ENCODE measurements around the gene IMMP2L.

IMMP2L gene

DNA sequence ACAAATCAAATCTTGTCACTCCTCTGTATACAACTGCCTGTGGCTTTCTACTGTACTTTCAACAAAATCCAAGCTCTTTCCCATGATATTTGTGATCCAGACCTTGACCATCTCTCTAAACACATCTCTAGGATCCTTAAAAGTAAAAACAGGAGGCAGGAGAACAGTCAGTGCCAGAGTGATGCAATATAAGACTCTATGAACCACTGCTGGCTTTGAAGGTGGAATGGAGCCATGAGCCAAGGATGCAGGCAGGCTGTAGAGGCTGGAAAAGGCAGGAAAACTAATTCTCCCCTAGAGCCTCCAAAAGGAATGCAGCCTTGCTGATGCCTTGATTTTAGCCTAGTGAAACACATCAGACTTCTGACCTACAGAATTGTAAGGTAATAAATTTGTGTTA is 516.8 kb downstream of the IMMP2L start:
- no peak overlapping the region for H3K27ac Mint-ChIP-seq
- H3K4me3 Mint-ChIP-seq, result no peak overlapping the region
- DNase-seq, result no peak
- H3K4me1 Mint-ChIP-seq, result peaks cover 22% of the 10 kb centered on the region
- H3K27me3 Mint-ChIP-seq, result no peaks in the 10 kb centered on the region
- H3K9me3 Mint-ChIP-seq, result no peaks in the 10 kb centered on the region
- no peak for ATAC-seq

DNA sequence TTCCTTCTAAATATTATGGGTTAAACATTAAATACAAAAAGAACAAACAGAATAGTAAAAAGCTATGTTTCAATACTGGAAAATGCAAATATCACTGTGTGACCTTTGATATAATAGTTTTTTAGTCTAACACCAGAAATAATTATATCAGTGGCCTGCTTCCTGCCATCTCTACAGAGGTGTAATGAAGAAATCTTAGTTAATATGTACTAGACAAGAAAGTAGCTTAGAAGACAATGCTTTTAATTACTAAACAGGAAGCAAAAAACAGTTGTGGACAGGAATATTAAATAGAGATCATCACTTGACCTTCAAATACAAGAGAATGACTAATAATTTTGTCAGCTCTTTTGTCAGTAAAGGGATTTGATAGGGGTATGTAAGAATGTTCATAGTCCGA is 518.7 kb downstream of the IMMP2L start:
- H3K9me3 Mint-ChIP-seq, result no peaks in the 10 kb centered on the region
- no peak overlapping the region for H3K27ac Mint-ChIP-seq
- no peak for ATAC-seq
- H3K4me3 Mint-ChIP-seq, result no peak overlapping the region
- DNase-seq, result no peak
- H3K4me1 Mint-ChIP-seq, result peaks cover 24% of the 10 kb centered on the region
- no peaks in the 10 kb centered on the region for H3K27me3 Mint-ChIP-seq

DNA sequence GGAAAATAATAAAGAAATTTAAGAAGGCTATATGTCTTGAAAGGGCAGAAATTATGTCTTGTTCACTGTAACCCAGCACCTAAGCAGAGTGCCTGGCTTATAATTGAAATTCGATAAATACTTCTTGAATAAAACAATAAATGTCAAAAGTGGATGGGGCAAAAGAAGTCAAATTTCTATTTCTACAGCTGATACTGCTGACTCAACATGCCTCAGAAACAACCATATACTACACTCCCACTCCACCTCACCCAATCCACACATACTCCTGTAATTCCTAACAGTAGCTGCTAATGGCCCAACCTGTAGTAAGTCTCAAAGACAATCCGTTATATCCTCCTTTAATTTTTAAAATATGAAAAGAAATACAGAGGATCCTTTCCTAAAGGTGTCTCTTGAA is 519.5 kb downstream of the IMMP2L start:
- no peaks in the 10 kb centered on the region for H3K27me3 Mint-ChIP-seq
- peaks cover 25% of the 10 kb centered on the region for H3K4me1 Mint-ChIP-seq
- no peak overlapping the region for H3K27ac Mint-ChIP-seq
- H3K4me3 Mint-ChIP-seq, result no peak overlapping the region
- DNase-seq (no peak), ATAC-seq (no peak)
- H3K9me3 Mint-ChIP-seq, result no peaks in the 10 kb centered on the region

DNA sequence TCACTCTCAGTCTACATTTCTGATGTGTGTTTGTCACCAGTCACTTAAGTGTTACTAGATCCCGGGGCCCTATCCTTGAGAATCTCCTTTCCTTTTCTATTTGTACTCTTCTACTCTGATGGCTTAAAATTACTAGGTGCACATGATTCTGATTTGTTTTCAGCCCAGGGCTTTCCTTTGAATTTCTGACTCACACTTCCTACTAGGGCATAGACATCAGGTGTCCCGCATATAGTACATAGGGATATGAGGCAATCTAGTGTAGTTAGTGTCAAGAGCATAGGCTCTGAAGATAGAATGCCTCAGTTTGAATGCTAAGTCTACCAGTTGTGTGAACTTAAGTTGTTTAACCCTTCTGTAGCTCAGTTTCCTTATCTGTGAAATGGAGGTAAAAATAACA is 520.7 kb downstream of the IMMP2L start:
- ATAC-seq (peak; percentile 92), DNase-seq (no peak)
- Mint-ChIP-seq H3K27me3 (no peaks in the 10 kb centered on the region), H3K9me3 (no peaks in the 10 kb centered on the region), H3K4me3 (peak overlapping the region; percentile 22 to 71), H3K4me1 (peaks cover 33% of the 10 kb centered on the region), H3K27ac (peak overlapping the region; percentile 45 to 89)

DNA sequence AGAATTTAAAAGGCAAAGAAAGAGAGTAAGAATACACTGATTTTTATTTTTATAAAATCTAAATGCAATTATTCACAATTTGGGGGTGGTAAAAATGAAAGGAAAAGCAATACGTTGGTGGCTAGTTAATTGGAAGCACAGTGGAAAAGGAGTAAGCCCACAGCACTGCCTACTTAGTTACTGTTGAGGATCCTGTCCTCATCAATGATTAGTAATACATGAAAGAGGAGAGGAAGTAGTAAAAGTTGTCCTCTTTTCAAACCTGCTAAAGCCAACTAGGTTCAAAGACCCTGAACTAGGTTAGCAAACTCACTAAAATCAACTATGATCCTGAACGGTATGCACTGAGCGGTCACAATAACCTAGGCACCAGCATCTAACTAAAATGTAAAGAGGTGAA is 524.1 kb downstream of the IMMP2L start:
- H3K9me3 Mint-ChIP-seq, result no peaks in the 10 kb centered on the region
- DNase-seq (no peak), ATAC-seq (no peak)
- H3K4me3 Mint-ChIP-seq, result no peak overlapping the region
- H3K4me1 Mint-ChIP-seq, result peaks cover 27% of the 10 kb centered on the region
- H3K27ac Mint-ChIP-seq, result no peak overlapping the region
- H3K27me3 Mint-ChIP-seq, result no peaks in the 10 kb centered on the region

DNA sequence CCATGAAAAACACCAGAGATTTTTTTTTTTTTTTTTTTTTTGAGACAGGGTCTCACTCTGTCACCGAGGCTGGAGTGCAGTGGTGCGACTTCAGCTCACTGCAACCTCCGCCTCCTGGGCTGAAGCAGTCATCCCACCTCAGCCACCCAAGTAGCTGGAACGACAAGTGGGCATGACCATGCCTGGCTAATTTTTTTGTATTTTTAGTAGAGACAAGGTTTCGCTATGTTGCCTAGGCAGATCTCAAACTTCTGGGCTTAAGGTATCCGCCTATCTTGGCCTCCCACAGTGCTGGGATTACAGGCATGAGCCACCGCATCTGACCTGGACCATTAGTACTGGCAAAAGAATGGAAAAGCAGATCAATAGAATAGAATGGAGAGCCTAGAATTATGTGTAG is 530.4 kb downstream of the IMMP2L start:
- ATAC-seq (no peak), DNase-seq (no peak)
- no peaks in the 10 kb centered on the region for H3K9me3 Mint-ChIP-seq
- H3K27me3 Mint-ChIP-seq, result no peaks in the 10 kb centered on the region
- H3K4me1 Mint-ChIP-seq, result peaks cover 46% of the 10 kb centered on the region
- H3K27ac Mint-ChIP-seq, result no peak overlapping the region
- H3K4me3 Mint-ChIP-seq, result no peak overlapping the region

DNA sequence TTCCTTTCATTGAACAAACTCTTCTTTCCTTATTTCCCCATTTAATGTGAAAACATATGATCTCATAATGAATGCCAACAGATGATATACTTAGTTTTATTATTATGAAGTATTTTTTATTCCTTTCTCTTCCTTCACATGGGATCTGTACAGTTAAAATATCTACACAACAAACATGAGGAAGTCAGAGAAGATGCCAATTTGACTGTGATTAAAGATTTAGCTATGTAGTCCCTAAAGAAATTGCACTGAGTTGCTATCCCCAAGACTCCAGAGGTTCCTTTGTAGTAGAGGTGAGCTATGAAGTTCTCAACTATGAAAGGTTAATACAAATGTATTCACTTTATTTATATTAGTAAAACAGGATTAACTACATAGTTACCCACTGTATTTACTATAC is 532.0 kb downstream of the IMMP2L start:
- Mint-ChIP-seq H3K27me3 (no peaks in the 10 kb centered on the region), H3K4me3 (peak overlapping the region; percentile 56 to 83), H3K9me3 (no peaks in the 10 kb centered on the region), H3K4me1 (peaks cover 61% of the 10 kb centered on the region), H3K27ac (peak overlapping the region; percentile 97 to 99)
- DNase-seq (no peak), ATAC-seq (no peak)

DNA sequence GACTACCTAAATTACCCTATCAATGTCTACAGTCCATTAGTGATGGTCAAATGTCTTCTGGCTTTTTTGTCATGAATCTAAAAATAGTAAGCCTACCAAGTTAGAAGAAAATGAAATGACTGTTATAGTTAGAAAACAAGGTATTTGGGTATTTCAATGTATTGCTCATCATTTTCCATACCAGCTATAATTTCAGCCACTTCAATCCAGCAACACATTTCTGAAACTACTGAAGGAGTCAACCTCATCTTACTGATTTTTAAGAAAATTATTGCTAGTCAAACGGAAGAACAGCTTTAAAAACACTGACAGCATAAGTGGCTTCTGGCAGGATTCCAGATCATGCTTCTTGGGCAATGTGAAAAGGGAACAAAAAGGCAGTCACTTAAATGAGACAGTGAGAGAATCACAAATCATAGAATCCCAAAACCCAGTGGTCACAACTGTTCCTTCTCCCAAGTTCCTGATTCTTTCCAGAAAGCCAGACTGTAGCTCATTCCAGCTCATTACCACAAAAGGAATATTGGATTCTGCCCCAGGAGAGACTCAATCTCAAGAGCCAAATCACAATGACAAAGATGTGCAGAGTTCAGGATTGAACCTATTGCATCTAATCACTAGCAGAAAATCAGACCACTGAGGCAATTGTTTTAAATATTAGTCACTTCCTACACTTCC is 532.6 kb downstream of the IMMP2L start:
- H3K27me3 Mint-ChIP-seq, result no peaks in the 10 kb centered on the region
- DNase-seq (peak; percentile 47 to 63), ATAC-seq (peak; percentile 81)
- H3K4me1 Mint-ChIP-seq, result peaks cover 68% of the 10 kb centered on the region
- peak overlapping the region; percentile 97 to 99 for H3K27ac Mint-ChIP-seq
- peak overlapping the region; percentile 56 to 83 for H3K4me3 Mint-ChIP-seq
- no peaks in the 10 kb centered on the region for H3K9me3 Mint-ChIP-seq

DNA sequence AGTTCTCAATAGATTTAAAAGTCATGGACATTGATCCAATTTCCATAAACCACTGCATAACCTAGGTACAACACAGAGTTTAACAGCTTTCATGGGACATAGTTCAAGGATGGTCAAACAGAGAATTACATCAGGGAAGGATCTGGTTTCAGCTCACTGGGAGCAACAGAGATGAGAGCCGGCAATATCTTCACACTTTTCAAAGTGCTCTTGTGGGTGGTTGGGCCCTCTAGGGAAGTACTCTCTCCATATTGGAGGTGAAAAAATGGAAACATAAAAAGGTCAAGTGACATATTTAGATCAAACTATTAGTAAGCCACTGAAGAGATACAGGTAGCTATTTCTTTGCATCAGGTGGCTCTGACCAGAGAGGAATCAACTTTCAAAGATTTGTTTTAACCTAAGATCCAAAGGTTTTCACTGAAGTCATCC is 533.1 kb downstream of the IMMP2L start:
- peak overlapping the region; percentile 97 to 99 for H3K27ac Mint-ChIP-seq
- H3K4me1 Mint-ChIP-seq, result peaks cover 73% of the 10 kb centered on the region
- DNase-seq, result peak in 1 of 2 donors; percentile 15
- no peaks in the 10 kb centered on the region for H3K27me3 Mint-ChIP-seq
- peak; percentile 54 for ATAC-seq
- H3K9me3 Mint-ChIP-seq, result no peaks in the 10 kb centered on the region
- peak overlapping the region; percentile 56 to 83 for H3K4me3 Mint-ChIP-seq

DNA sequence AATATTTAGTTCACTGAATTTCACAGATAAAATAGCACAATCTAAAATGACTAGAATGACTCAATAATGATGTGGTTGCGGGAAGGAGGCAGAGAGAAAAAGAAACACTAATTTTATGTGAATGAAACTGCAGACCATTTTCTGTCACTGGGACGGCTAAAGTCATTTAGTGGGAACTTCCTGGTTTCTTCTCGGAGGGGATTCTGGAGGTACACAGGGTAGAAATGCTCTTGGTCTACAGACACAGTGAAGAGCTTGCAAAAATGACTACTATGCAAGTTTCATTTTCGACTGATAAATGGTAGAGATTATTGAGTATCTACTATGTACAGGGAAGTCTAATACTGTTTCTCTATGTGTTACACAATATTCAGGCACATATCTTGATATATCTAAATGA is 534.9 kb downstream of the IMMP2L start:
- peak; percentile 57 for ATAC-seq
- peak in 1 of 2 donors; percentile 40 for DNase-seq
- peaks cover 89% of the 10 kb centered on the region for H3K4me1 Mint-ChIP-seq
- peak overlapping the region; percentile 88 to 94 for H3K27ac Mint-ChIP-seq
- peak overlapping the region; percentile 68 to 80 for H3K4me3 Mint-ChIP-seq
- H3K27me3 Mint-ChIP-seq, result no peaks in the 10 kb centered on the region
- H3K9me3 Mint-ChIP-seq, result no peaks in the 10 kb centered on the region

DNA sequence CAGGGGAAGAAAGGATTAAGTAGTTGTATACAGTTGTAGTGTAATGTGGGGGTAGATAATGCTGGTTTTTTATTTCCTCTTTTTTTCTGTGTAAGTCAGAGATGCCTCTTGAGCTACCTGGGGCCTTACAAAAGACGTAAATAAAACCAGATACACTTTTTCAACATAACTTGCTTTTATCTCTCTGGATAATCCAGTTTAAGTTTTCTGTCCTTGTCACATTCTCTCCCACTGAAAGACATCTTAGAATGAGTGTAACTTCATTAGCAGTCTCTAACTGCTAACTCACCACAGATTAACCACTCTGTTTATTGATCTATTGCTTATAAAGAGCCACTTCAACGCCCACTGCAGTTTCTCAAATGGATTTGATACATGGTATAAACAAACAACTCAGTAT is 535.5 kb downstream of the IMMP2L start:
- H3K27me3 Mint-ChIP-seq, result no peaks in the 10 kb centered on the region
- peaks cover 91% of the 10 kb centered on the region for H3K4me1 Mint-ChIP-seq
- H3K4me3 Mint-ChIP-seq, result peak overlapping the region; percentile 60 to 80
- H3K27ac Mint-ChIP-seq, result peak overlapping the region; percentile 89 to 97
- ATAC-seq (no peak), DNase-seq (no peak)
- H3K9me3 Mint-ChIP-seq, result peaks cover 2 to 4% of the 10 kb centered on the region in 2 donors

DNA sequence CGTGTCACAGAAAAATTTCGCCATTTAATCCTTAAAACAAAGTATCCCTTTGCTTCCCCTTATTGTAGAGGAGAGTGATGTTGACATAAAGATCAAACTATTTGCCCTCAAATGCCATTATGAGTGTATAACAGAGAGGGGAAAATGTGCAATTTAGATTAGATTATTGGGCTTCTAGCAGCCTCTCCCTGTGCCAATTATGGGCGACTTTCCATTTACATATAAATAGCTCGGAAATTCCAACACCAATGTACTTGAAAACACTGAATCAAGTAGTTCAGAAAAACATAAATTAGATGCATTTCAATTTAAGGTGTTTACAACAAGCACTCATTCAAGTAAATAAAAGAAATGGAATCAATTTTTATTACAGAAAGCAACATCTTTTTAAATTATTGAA is 535.9 kb downstream of the IMMP2L start:
- peaks cover 6 to 7% of the 10 kb centered on the region in 2 donors for H3K9me3 Mint-ChIP-seq
- H3K27ac Mint-ChIP-seq, result peak overlapping the region; percentile 89 to 97
- H3K27me3 Mint-ChIP-seq, result no peaks in the 10 kb centered on the region
- DNase-seq, result no peak
- no peak for ATAC-seq
- H3K4me3 Mint-ChIP-seq, result peak overlapping the region; percentile 60 to 80
- H3K4me1 Mint-ChIP-seq, result peaks cover 94% of the 10 kb centered on the region

DNA sequence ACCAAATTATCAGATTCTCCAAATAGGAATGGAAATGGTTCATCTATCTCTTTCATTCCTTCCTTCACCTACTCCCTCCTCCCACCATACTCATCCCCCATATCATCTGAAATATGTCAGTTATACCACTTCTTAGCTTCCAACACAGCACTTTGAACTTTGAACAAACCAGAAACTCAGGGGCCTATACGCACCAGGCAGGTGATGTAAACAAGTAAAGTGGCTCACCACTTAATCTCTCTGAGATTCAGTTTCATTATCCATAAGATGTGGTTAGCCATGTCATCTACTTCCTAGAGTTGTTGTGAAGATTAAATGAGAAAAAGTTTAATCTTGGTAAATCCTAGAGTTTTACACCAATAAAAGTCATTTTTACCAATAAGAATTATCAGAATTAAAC is 537.3 kb downstream of the IMMP2L start:
- H3K27ac Mint-ChIP-seq, result peak overlapping the region; percentile 93 to 97
- H3K27me3 Mint-ChIP-seq, result no peaks in the 10 kb centered on the region
- peak overlapping the region; percentile 74 for H3K4me3 Mint-ChIP-seq
- H3K4me1 Mint-ChIP-seq, result peaks cover 97% of the 10 kb centered on the region
- ATAC-seq, result peak; percentile 82
- peaks cover 7 to 9% of the 10 kb centered on the region in 2 donors for H3K9me3 Mint-ChIP-seq
- DNase-seq, result peak; percentile 54 to 65

DNA sequence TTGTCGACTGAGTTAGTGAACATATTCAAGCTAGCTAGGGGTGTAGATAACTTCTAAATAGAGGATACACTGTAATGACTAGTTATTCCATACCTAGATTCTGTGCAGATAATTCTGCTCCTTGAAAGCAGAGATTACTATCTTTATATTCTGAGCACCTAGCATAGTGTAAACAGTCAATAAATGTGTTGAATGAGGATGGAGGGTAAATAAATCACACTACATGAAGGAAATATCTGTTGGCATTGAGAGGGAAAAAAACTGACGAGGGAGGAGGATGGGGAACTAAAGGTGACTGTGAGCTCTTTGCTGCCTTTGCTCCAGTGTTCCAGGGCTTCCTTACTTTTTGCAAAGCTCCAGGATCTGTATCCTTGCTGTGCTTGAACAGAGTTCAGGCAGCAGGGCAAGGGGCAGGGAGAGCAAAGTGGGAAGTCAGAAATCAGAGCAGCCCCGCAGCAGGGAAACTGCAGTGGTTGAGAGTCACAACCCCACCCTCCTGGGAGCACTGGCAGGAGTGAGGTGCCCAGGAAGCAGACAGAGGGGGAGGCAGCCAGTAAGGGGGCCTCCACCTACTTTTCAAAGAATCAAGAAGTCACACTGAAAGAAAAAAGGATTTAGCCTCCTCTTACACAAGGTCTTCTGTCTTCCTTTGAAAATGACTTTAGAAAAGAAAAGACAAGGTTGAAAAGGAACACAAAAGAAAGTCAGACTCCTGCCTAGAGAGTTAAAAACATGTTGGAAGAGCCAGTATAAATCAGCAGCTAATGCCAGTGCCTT is 543.1 kb downstream of the IMMP2L start:
- Mint-ChIP-seq H3K4me1 (peaks cover 88% of the 10 kb centered on the region), H3K9me3 (peaks cover 7 to 9% of the 10 kb centered on the region in 2 donors), H3K27me3 (no peaks in the 10 kb centered on the region), H3K4me3 (peak overlapping the region; percentile 63 to 68), H3K27ac (peak overlapping the region; percentile 56 to 70)
- DNase-seq (no peak), ATAC-seq (peak; percentile 35)

DNA sequence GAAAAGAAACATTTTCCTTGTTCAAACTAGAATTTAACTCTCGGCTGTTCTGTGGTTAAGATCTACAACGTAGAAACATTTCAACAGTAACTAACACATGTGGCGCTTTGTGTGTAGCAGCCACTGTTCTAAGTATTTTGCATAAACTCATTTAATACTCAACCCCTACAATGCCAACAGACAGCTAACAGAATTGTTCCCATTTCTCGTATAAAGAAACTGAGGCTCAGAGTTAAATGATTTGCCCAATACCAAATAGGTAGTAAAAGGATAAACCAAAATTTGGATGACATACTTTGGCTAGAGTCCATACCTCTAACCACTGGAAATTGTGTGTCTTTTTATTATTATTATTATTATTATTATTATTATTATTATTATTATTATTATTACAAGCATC is 543.8 kb downstream of the IMMP2L start:
- ATAC-seq, result no peak
- Mint-ChIP-seq H3K27me3 (no peaks in the 10 kb centered on the region), H3K27ac (peak overlapping the region in 1 of 2 donors; percentile 27), H3K4me1 (peaks cover 88% of the 10 kb centered on the region), H3K9me3 (peaks cover 7 to 9% of the 10 kb centered on the region in 2 donors), H3K4me3 (peak overlapping the region; percentile 42 to 79)
- DNase-seq, result no peak

DNA sequence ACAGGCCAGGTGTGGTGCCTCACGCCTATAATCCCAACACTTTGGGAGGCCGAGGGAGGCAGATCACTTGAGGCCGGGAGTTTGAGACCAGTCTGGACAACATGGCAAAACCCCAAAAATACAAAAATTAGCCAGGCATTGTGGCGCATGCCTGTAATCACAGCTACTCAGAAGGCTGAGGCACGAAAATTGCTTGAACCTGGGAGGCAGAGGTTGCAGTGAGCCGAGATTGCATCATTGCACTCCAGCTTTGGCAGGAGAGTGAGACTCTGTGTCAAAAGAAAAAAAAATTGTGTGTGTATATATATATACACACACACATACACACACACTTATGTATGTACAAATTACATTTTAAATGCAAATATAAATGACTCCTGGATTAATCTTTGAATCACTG is 548.2 kb downstream of the IMMP2L start:
- DNase-seq, result peak in 1 of 2 donors; percentile 39
- Mint-ChIP-seq H3K9me3 (no peaks in the 10 kb centered on the region), H3K4me1 (peaks cover 75% of the 10 kb centered on the region), H3K4me3 (peak overlapping the region; percentile 57 to 77), H3K27me3 (no peaks in the 10 kb centered on the region), H3K27ac (peak overlapping the region; percentile 91 to 94)
- no peak for ATAC-seq
